ENCODE data around the gene OR2V2.
"Not testable (repeated sequence)": the region's sequence is repeated elsewhere in the genome, so short reads cannot be mapped to it uniquely, and the experiment has no call there.

OR2V2 gene

GRCh38 chr5:181170996-181171395, 23.6 kb downstream of the OR2V2 start:
- DNase-seq = no peak

GRCh38 chr5:181171782-181172181, 24.4 kb downstream of the OR2V2 start:
- DNase-seq = no peak

GRCh38 chr5:181173027-181173419, 25.6 kb downstream of the OR2V2 start:
- DNase-seq = peak; percentile 75

- peak; percentile 86 for DNase-seq
Observed at GRCh38 chr5:181173420-181174342, 26.3 kb downstream of the OR2V2 start.

- DNase-seq = peak; percentile 72
Observed at GRCh38 chr5:181176254-181176952, 29.0 kb downstream of the OR2V2 start.

- not testable (repeated sequence) for DNase-seq
Observed at GRCh38 chr5:181177559-181177958, 30.2 kb downstream of the OR2V2 start.

- peak; percentile 76 for DNase-seq
Observed at GRCh38 chr5:181181650-181182565, 34.5 kb downstream of the OR2V2 start.

- DNase-seq = peak; percentile 0
Observed at GRCh38 chr5:181182651-181183050, 35.3 kb downstream of the OR2V2 start.

GRCh38 chr5:181184845-181185216, 37.4 kb downstream of the OR2V2 start:
- peak; percentile 1 for DNase-seq

GRCh38 chr5:181185560-181185959, 38.2 kb downstream of the OR2V2 start:
- DNase-seq = peak; percentile 1

GRCh38 chr5:181186022-181186421, 38.6 kb downstream of the OR2V2 start:
- DNase-seq = no peak

- peak; percentile 31 for DNase-seq
Observed at GRCh38 chr5:181186986-181187499, 39.7 kb downstream of the OR2V2 start.

- peak; percentile 91 for DNase-seq
Observed at GRCh38 chr5:181187500-181188213, 40.3 kb downstream of the OR2V2 start.

GRCh38 chr5:181188700-181189362, 41.4 kb downstream of the OR2V2 start:
- DNase-seq = peak; percentile 88

GRCh38 chr5:181189363-181189961, 42.1 kb downstream of the OR2V2 start:
- DNase-seq = peak; percentile 44

- DNase-seq = no peak
Observed at GRCh38 chr5:181189962-181190710, 42.8 kb downstream of the OR2V2 start.

GRCh38 chr5:181190711-181191525, 43.5 kb downstream of the OR2V2 start:
- no peak for DNase-seq

GRCh38 chr5:181191526-181192336, 44.3 kb downstream of the OR2V2 start:
- peak; percentile 95 for DNase-seq

Measured in hematopoietic multipotent progenitor cell treated with erythropoietin and hydrocortisone succinate and interleukin-3 and kit ligand, for 8 days (in vitro differentiated cells).